ENCODE results near the gene BSPRY. TPM values are rescaled to one million over a fixed set of nuclear protein-coding genes. Genes with fewer than 3 reads are reported as not detected.

BSPRY gene
- total and polyA plus RNA-seq, 2 experiments from 2014 or later = 4.8 to 6.6 TPM

DNA sequence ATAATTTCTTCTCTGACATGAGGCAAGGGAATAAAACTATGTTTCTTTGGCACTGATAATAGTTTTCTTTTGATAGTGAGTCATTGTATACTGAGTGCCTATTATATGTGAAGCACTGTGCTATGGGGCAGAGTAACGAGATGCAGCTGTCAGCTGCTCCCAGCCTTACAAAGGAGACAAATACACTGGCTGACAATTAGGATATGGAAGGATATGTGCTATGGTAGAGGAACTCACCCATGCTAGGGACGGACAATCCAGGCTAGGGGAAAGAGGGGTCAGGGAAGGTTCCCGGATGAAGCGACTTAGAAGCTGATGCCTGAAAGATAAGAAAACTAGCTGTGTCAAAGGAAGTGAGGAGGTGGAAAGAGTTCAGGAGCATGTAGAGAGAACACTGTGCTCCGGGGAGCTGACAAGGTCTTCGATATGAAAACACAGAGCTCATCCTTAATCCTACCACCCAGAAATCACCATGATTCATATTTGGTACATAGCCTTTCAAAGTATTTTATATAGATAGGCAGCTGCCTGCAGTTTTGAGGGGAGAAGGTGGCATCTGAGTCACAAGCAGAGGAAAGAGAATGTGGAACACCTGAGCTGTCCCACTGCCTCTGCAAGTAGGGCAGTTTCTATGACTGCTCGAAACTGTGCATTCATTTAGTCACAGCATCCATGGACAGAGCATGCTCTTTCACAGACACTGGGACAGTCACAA lies 12.1 kb downstream of the BSPRY start:
- no peaks in the 10 kb centered on the region for H3K27me3 Mint-ChIP-seq (ENCODE audit: insufficient read depth, low read depth, poor library complexity)
- no peaks in the 10 kb centered on the region for H4K20me1 ChIP-seq (replicated peaks; ENCODE audit: insufficient read depth)
- H3K27ac ChIP-seq (ENCODE audit: low read depth) = no peak overlapping the region
- no peaks in the 10 kb centered on the region for H3K4me1 ChIP-seq (ENCODE audit: insufficient read depth)
- no peaks in the 10 kb centered on the region for H3K9me2 ChIP-seq (ENCODE audit: insufficient read depth)
- H3K27me3 ChIP-seq (ENCODE audit: insufficient read depth) = no peaks in the 10 kb centered on the region
- H3K4me1 Mint-ChIP-seq = no peaks in the 10 kb centered on the region
- H3K27ac Mint-ChIP-seq = no peak overlapping the region
- ATAC-seq (no peak), DNase-seq (ENCODE audit: low spot score) (no peak)
- no peaks in the 10 kb centered on the region for H3K36me3 ChIP-seq (ENCODE audit: insufficient read depth)
- no peak overlapping the region for H2AFZ ChIP-seq
- H3K4me2 ChIP-seq = no peak overlapping the region
- H3K79me2 ChIP-seq (replicated peaks; ENCODE audit: insufficient read depth) = no peaks in the 10 kb centered on the region
- TF ChIP-seq EZH2phosphoT487 (IDR thresholded peaks at IDR 0.05; ENCODE audit: unreplicated experiment) (no peak), ZNF331 (CRISPR knock-in tag; IDR thresholded peaks at IDR 0.05; ENCODE audit: low read depth) (no peak), CREB1 (CRISPR knock-in tag; IDR thresholded peaks at IDR 0.05; ENCODE audit: low read depth) (no peak)
- TF ChIP-seq, protein P1, sequence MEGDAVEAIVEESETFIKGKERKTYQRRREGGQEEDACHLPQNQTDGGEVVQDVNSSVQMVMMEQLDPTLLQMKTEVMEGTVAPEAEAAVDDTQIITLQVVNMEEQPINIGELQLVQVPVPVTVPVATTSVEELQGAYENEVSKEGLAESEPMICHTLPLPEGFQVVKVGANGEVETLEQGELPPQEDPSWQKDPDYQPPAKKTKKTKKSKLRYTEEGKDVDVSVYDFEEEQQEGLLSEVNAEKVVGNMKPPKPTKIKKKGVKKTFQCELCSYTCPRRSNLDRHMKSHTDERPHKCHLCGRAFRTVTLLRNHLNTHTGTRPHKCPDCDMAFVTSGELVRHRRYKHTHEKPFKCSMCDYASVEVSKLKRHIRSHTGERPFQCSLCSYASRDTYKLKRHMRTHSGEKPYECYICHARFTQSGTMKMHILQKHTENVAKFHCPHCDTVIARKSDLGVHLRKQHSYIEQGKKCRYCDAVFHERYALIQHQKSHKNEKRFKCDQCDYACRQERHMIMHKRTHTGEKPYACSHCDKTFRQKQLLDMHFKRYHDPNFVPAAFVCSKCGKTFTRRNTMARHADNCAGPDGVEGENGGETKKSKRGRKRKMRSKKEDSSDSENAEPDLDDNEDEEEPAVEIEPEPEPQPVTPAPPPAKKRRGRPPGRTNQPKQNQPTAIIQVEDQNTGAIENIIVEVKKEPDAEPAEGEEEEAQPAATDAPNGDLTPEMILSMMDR (conservative IDR thresholded peaks at IDR 0.05; ENCODE audit: low read depth in 2 of 2) = no peak
- TF ChIP-seq, protein P2, sequence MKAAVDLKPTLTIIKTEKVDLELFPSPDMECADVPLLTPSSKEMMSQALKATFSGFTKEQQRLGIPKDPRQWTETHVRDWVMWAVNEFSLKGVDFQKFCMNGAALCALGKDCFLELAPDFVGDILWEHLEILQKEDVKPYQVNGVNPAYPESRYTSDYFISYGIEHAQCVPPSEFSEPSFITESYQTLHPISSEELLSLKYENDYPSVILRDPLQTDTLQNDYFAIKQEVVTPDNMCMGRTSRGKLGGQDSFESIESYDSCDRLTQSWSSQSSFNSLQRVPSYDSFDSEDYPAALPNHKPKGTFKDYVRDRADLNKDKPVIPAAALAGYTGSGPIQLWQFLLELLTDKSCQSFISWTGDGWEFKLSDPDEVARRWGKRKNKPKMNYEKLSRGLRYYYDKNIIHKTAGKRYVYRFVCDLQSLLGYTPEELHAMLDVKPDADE (IDR thresholded peaks at IDR 0.05) = no peak
- TF ChIP-seq, protein P3, sequence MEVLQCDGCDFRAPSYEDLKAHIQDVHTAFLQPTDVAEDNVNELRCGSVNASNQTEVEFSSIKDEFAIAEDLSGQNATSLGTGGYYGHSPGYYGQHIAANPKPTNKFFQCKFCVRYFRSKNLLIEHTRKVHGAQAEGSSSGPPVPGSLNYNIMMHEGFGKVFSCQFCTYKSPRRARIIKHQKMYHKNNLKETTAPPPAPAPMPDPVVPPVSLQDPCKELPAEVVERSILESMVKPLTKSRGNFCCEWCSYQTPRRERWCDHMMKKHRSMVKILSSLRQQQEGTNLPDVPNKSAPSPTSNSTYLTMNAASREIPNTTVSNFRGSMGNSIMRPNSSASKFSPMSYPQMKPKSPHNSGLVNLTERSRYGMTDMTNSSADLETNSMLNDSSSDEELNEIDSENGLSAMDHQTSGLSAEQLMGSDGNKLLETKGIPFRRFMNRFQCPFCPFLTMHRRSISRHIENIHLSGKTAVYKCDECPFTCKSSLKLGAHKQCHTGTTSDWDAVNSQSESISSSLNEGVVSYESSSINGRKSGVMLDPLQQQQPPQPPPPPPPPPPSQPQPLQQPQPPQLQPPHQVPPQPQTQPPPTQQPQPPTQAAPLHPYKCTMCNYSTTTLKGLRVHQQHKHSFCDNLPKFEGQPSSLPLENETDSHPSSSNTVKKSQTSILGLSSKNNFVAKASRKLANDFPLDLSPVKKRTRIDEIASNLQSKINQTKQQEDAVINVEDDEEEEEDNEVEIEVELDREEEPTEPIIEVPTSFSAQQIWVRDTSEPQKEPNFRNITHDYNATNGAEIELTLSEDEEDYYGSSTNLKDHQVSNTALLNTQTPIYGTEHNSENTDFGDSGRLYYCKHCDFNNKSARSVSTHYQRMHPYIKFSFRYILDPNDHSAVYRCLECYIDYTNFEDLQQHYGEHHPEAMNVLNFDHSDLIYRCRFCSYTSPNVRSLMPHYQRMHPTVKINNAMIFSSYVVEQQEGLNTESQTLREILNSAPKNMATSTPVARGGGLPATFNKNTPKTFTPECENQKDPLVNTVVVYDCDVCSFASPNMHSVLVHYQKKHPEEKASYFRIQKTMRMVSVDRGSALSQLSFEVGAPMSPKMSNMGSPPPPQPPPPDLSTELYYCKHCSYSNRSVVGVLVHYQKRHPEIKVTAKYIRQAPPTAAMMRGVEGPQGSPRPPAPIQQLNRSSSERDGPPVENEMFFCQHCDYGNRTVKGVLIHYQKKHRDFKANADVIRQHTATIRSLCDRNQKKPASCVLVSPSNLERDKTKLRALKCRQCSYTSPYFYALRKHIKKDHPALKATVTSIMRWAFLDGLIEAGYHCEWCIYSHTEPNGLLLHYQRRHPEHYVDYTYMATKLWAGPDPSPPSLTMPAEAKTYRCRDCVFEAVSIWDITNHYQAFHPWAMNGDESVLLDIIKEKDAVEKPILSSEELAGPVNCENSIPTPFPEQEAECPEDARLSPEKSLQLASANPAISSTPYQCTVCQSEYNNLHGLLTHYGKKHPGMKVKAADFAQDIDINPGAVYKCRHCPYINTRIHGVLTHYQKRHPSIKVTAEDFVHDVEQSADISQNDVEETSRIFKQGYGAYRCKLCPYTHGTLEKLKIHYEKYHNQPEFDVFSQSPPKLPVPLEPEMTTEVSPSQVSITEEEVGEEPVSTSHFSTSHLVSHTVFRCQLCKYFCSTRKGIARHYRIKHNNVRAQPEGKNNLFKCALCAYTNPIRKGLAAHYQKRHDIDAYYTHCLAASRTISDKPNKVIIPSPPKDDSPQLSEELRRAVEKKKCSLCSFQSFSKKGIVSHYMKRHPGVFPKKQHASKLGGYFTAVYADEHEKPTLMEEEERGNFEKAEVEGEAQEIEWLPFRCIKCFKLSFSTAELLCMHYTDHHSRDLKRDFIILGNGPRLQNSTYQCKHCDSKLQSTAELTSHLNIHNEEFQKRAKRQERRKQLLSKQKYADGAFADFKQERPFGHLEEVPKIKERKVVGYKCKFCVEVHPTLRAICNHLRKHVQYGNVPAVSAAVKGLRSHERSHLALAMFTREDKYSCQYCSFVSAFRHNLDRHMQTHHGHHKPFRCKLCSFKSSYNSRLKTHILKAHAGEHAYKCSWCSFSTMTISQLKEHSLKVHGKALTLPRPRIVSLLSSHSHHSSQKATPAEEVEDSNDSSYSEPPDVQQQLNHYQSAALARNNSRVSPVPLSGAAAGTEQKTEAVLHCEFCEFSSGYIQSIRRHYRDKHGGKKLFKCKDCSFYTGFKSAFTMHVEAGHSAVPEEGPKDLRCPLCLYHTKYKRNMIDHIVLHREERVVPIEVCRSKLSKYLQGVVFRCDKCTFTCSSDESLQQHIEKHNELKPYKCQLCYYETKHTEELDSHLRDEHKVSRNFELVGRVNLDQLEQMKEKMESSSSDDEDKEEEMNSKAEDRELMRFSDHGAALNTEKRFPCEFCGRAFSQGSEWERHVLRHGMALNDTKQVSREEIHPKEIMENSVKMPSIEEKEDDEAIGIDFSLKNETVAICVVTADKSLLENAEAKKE (CRISPR knock-in tag; IDR thresholded peaks at IDR 0.05) = no peak
- no peak overlapping the region for H3K4me3 Mint-ChIP-seq
- H3K36me3 Mint-ChIP-seq (ENCODE audit: low read depth) = no peaks in the 10 kb centered on the region
- H3F3A ChIP-seq (replicated peaks; ENCODE audit: low read depth) = no peaks in the 10 kb centered on the region
- no peaks in the 10 kb centered on the region for H3K9me3 Mint-ChIP-seq
- H3K4me3 ChIP-seq = no peak overlapping the region
